ENCODE measurements around the gene BMAL1.

The BMAL1 gene

GRCh38 chr11:13261591-13262061 lies 16.0 kb upstream of the BMAL1 start:
- DNase-seq (ENCODE audit: low spot score), result peak; percentile 87

GRCh38 chr11:13262096-13262495 lies 15.5 kb upstream of the BMAL1 start:
- DNase-seq (ENCODE audit: low spot score), result peak; percentile 6

GRCh38 chr11:13268791-13269190 lies 8.8 kb upstream of the BMAL1 start:
- no peak for DNase-seq (ENCODE audit: low spot score)

GRCh38 chr11:13269775-13270174 lies 7.8 kb upstream of the BMAL1 start:
- DNase-seq (ENCODE audit: low spot score), result no peak

GRCh38 chr11:13271060-13271693 lies 6.4 kb upstream of the BMAL1 start:
- DNase-seq (ENCODE audit: low spot score), result peak; percentile 72

GRCh38 chr11:13276454-13276831 lies 1.1 kb upstream of the BMAL1 start:
- DNase-seq (ENCODE audit: low spot score), result no peak

GRCh38 chr11:13276832-13277767 lies 490 bp upstream of the BMAL1 start:
- DNase-seq (ENCODE audit: low spot score), result peak; percentile 98

GRCh38 chr11:13278609-13279486 lies 1.3 kb downstream of the BMAL1 start:
- no peak for DNase-seq (ENCODE audit: low spot score)

- no peak for DNase-seq (ENCODE audit: low spot score)
Observed at GRCh38 chr11:13279487-13279834, 1.9 kb downstream of the BMAL1 start.

GRCh38 chr11:13280092-13280722 lies 2.6 kb downstream of the BMAL1 start:
- no peak for DNase-seq (ENCODE audit: low spot score)

GRCh38 chr11:13280777-13281176 lies 3.2 kb downstream of the BMAL1 start:
- DNase-seq (ENCODE audit: low spot score), result no peak

GRCh38 chr11:13283636-13284035 lies 6.0 kb downstream of the BMAL1 start:
- no peak for DNase-seq (ENCODE audit: low spot score)

GRCh38 chr11:13284776-13285588 lies 7.4 kb downstream of the BMAL1 start:
- no peak for DNase-seq (ENCODE audit: low spot score)

- no peak for DNase-seq (ENCODE audit: low spot score)
Observed at GRCh38 chr11:13286279-13286821, 8.8 kb downstream of the BMAL1 start.

GRCh38 chr11:13287036-13287435 lies 9.4 kb downstream of the BMAL1 start:
- no peak for DNase-seq (ENCODE audit: low spot score)

- no peak for DNase-seq (ENCODE audit: low spot score)
Observed at GRCh38 chr11:13287681-13288080, 10.1 kb downstream of the BMAL1 start.

GRCh38 chr11:13288375-13289029 lies 10.9 kb downstream of the BMAL1 start:
- DNase-seq (ENCODE audit: low spot score), result no peak

GRCh38 chr11:13289081-13289480 lies 11.5 kb downstream of the BMAL1 start:
- no peak for DNase-seq (ENCODE audit: low spot score)

- DNase-seq (ENCODE audit: low spot score), result no peak
Observed at GRCh38 chr11:13290221-13290980, 12.8 kb downstream of the BMAL1 start.
